Stimulated activated CD8-positive, alpha-beta memory T cell treated with anti-CD3 and anti-CD28 coated beads, Interleukin-2, amount 100 ng/mL, for 1 hour (primary cell): ENCODE measurements around the gene ROBO3.

Experiments used
- DNase-seq, 2 donors: peaks; one replicate each; pipeline ENCODE4 v3.0.0-alpha.2; 2020; ENCODE audit warnings: low read depth in 2 of 2

Gene ROBO3

GRCh38 chr11:124865181-124865901, at the start of gene ROBO3:
Gene ROBO3, plus strand, starts transcription at chr11:124865432. Its CDS starts 146 bp downstream, at chr11:124865578.
- no peak for DNase-seq

- no peak for DNase-seq
Observed at GRCh38 chr11:124817036-124817435, 48.2 kb upstream of the ROBO3 start.

- DNase-seq, result no peak
Observed at GRCh38 chr11:124821995-124822730, 43.1 kb upstream of the ROBO3 start.

- no peak for DNase-seq
Observed at GRCh38 chr11:124823512-124824376, 41.5 kb upstream of the ROBO3 start.

GRCh38 chr11:124825876-124826275, 39.4 kb upstream of the ROBO3 start:
- DNase-seq, result no peak

GRCh38 chr11:124829986-124830385, 35.2 kb upstream of the ROBO3 start:
- DNase-seq, result no peak

- DNase-seq, result no peak
Observed at GRCh38 chr11:124830749-124831148, 34.5 kb upstream of the ROBO3 start.

- no peak for DNase-seq
Observed at GRCh38 chr11:124831897-124832296, 33.3 kb upstream of the ROBO3 start.

- DNase-seq, result no peak
Observed at GRCh38 chr11:124832571-124832970, 32.7 kb upstream of the ROBO3 start.

- no peak for DNase-seq
Observed at GRCh38 chr11:124834526-124835180, 30.6 kb upstream of the ROBO3 start.

- no peak for DNase-seq
Observed at GRCh38 chr11:124835918-124836317, 29.3 kb upstream of the ROBO3 start.

GRCh38 chr11:124837491-124837856, 27.8 kb upstream of the ROBO3 start:
- DNase-seq, result no peak

GRCh38 chr11:124838805-124839127, 26.5 kb upstream of the ROBO3 start:
- no peak for DNase-seq

GRCh38 chr11:124839128-124839971, 25.9 kb upstream of the ROBO3 start:
- no peak for DNase-seq

GRCh38 chr11:124839972-124840621, 25.1 kb upstream of the ROBO3 start:
- no peak for DNase-seq

GRCh38 chr11:124840666-124841065, 24.6 kb upstream of the ROBO3 start:
- no peak for DNase-seq

- DNase-seq, result no peak
Observed at GRCh38 chr11:124841201-124841600, 24.0 kb upstream of the ROBO3 start.

GRCh38 chr11:124841840-124842239, 23.4 kb upstream of the ROBO3 start:
- no peak for DNase-seq

GRCh38 chr11:124842305-124842704, 22.9 kb upstream of the ROBO3 start:
- no peak for DNase-seq

- DNase-seq, result no peak
Observed at GRCh38 chr11:124843616-124843910, 21.7 kb upstream of the ROBO3 start.

- no peak for DNase-seq
Observed at GRCh38 chr11:124844664-124845079, 20.6 kb upstream of the ROBO3 start.
